Measurements from ENCODE around the gene BEND3. TPM values are rescaled to one million over a fixed set of nuclear protein-coding genes. Genes with fewer than 3 reads are reported as not detected.
"Not testable (repeated sequence)": the region's sequence is repeated elsewhere in the genome, so short reads cannot be mapped to it uniquely, and the experiment has no call there.

Gene BEND3
- 1 to 10 TPM; 1.3 to 2.7 (median 2.2) TPM for total RNA-seq

DNA sequence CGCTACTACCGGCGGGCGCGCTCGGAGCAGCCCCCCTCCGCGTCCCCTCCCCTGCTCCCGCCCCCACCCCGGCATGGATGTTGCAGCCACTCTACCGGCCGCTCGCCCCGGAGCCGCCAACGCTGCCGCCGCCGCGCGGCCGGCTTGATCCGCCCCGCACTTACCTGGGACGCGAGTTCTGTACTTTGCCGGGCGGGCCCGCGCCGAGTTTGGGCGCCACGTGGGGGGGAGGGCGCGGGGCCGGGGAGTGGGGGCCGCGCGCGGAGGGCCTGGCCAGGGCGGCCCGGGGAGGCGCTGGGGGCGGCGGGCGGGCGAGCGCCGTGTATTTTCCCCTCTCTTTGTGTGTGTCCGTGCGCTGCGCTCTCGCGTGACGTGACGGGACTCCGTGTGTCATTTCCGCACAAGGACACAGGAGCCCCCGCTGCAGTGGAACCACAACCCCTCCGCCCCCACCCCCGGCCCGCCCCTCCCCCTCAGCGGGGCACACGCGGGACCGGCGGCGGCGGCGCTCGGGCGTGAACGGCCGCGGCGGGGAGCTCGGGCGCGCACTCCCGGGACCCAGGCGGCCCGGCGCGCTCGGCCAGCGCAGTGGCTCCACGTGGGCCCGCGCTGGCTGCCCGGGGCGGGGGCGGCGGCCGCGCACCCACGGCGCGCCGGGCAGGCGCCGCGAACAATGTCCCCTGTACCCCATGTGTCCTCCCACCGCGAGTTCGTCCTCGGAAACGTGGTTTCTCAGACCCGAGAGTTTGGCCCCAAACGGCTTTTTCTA lies at the start of gene BEND3:
TSS of gene BEND3 (minus strand) at position 590 of the 769 bp plus-strand sequence. CDS start 16,230 bp downstream, outside the sequence.
- WGBS, 2 donors: 0 to 1% methylated on average over 21 to 31 of the region's 109 CpGs
- TF ChIP-seq POLR2A (IDR thresholded peaks at IDR 0.05): no peak
- no peak for TF ChIP-seq EP300 (IDR thresholded peaks at IDR 0.05)
- TF ChIP-seq CTCF (IDR thresholded peaks at IDR 0.05): no peak
- no peaks in the 10 kb centered on the region for H3K36me3 ChIP-seq
- H3K27me3 ChIP-seq: no peaks in the 10 kb centered on the region
- no peaks in the 10 kb centered on the region for H3K9me3 ChIP-seq
- peak within 1 kb of the TSS; percentile 62 to 86 (median 73) for H3K4me3 ChIP-seq
- H3K27ac ChIP-seq: peak within 1 kb of the TSS; percentile 33 to 78 (median 62)
- H3K4me1 ChIP-seq: peaks cover 0 to 21% (median 11%) of the 10 kb centered on the region in 4 donors
- no peak for DNase-seq (ENCODE audit: low spot score in 2 of 2)

DNA sequence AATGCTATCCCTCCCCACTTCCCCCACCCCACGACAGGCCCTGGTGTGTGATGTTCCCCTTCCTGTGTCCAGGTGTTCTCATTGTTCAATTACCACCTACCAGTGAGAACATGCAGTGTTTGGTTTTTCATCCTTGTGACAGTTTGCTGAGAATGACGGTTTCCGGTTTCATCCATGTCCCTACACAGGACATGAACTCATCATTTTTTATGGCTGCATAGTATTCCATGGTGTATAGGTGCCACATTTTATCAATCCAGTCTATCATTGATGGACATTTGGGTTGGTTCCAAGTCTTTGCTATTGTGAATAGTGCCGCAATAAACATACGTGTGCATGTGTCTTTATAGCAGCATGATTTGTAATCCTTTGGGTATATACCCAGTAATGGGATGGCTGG lies 49.0 kb upstream of the BEND3 start:
- not testable (repeated sequence) for H3K4me1 ChIP-seq; H3K27me3 ChIP-seq; H3K36me3 ChIP-seq; H3K27ac ChIP-seq; H3K9me3 ChIP-seq; DNase-seq (ENCODE audit: low spot score in 2 of 2); H3K4me3 ChIP-seq
- WGBS, 2 donors: 97 to 100% methylated on average over 5 of the region's 5 CpGs

DNA sequence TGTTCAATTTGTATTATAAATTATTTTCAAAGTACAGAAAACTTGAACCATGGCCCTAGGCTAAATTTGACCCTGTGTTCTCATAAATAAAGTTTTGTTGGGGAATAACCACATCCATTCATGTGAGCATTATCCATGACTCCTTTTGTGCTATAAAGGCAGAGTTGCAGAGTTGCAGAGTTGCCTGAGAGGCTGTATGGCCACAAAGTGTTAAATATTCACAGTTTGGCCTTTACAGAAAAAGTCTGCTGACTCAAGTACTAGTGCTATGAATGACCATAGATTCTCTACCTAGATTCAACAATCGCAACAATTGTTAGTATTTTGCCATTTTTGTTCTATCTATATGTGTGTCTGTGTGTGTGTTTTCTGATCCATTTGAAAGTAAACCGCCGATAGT lies 46.2 kb upstream of the BEND3 start:
- TF ChIP-seq EP300 (IDR thresholded peaks at IDR 0.05): no peak
- no peak for TF ChIP-seq POLR2A (IDR thresholded peaks at IDR 0.05)
- no peak for TF ChIP-seq CTCF (IDR thresholded peaks at IDR 0.05)
- DNase-seq (ENCODE audit: low spot score in 2 of 2): no peak
- Histone ChIP-seq H3K9me3 (no peaks in the 10 kb centered on the region), H3K36me3 (no peaks in the 10 kb centered on the region), H3K27ac (no peak overlapping the region), H3K27me3 (no peaks in the 10 kb centered on the region), H3K4me1 (no peaks in the 10 kb centered on the region), H3K4me3 (no peak overlapping the region)
- WGBS, 2 donors: 58 to 69% methylated on average over 3 of the region's 3 CpGs

DNA sequence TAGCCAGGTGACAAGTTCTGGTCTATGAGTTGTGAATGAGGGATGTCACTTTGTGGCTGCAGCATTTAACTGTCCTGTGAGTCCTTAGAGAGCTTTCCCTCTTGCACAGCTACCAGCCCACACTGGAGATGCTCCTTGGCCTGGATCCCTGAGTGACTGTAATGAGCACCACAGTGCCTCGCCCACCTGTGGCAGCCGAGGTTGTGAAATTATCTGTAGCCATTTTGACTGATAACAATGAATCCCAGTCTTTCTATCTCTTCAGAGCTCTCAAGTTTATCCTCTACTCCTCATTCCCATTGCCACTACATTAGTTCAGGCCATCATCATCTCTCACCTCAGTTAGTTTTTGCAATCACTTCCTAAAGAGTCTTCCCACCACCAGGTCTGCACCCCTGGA lies 41.3 kb upstream of the BEND3 start:
- Histone ChIP-seq H3K27me3 (no peaks in the 10 kb centered on the region), H3K36me3 (peaks cover 0 to 4% (median 0%) of the 10 kb centered on the region in 3 donors), H3K9me3 (no peaks in the 10 kb centered on the region), H3K27ac (no peak overlapping the region), H3K4me1 (no peaks in the 10 kb centered on the region), H3K4me3 (no peak overlapping the region)
- TF ChIP-seq POLR2A (IDR thresholded peaks at IDR 0.05) (no peak), CTCF (IDR thresholded peaks at IDR 0.05) (no peak), EP300 (IDR thresholded peaks at IDR 0.05) (no peak)
- WGBS, 2 donors: 83 to 89% methylated on average over 2 of the region's 2 CpGs
- no peak for DNase-seq (ENCODE audit: low spot score in 2 of 2)

DNA sequence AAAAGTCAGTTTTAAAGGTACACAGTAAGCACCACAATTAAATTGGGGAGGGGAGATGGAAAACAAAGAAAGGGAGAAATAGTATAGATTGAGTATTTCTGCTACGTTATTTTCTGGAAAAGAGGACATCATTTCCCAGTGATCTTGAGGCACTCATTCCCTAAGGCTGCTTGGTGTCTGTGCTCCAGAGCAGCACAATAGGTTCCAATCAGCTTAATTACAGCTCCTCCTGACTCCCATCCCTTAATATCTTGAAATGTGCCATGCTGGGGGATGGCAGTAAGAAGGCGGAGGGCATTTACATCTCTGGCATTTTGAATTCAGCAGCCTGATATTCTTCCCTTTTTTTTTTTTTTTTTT lies 39.5 kb upstream of the BEND3 start:
- Histone ChIP-seq H3K36me3 (peaks cover 0 to 11% (median 0%) of the 10 kb centered on the region in 3 donors), H3K4me3 (no peak overlapping the region), H3K27me3 (no peaks in the 10 kb centered on the region), H3K9me3 (no peaks in the 10 kb centered on the region), H3K4me1 (no peaks in the 10 kb centered on the region), H3K27ac (no peak overlapping the region)
- 60 to 71% methylated on average over 2 of the region's 2 CpGs for WGBS, 2 donors
- no peak for DNase-seq (ENCODE audit: low spot score in 2 of 2)
- TF ChIP-seq POLR2A (IDR thresholded peaks at IDR 0.05) (no peak), CTCF (IDR thresholded peaks at IDR 0.05) (no peak), EP300 (IDR thresholded peaks at IDR 0.05) (no peak)
